Stimulated activated CD8-positive, alpha-beta memory T cell treated with anti-CD3 and anti-CD28 coated beads, Interleukin-15, amount 100 ng/mL, for 4 hours (primary cell): ENCODE measurements around the gene STPG4.

ENCODE experiments used
- DNase-seq, 2 donors: peaks; one replicate each; pipeline ENCODE4 v3.0.0-alpha.2; 2020; ENCODE audit warnings: low read depth in 2 of 2

The STPG4 gene

GRCh38 chr2:47088371-47089082 is 66.6 kb downstream of the STPG4 start:
- no peak for DNase-seq

- no peak for DNase-seq
Measured at GRCh38 chr2:47087051-47087450, 68.1 kb downstream of the STPG4 start.

GRCh38 chr2:47086571-47086970 is 68.5 kb downstream of the STPG4 start:
- DNase-seq: no peak

GRCh38 chr2:47086054-47086471 is 69.0 kb downstream of the STPG4 start:
- DNase-seq: no peak

GRCh38 chr2:47083886-47084687 is 71.0 kb downstream of the STPG4 start:
- DNase-seq: no peak

- DNase-seq: no peak
Measured at GRCh38 chr2:47083485-47083884, 71.6 kb downstream of the STPG4 start.

GRCh38 chr2:47083005-47083404 is 72.1 kb downstream of the STPG4 start:
- no peak for DNase-seq

GRCh38 chr2:47080888-47081301 is 74.2 kb downstream of the STPG4 start:
- no peak for DNase-seq

GRCh38 chr2:47079515-47080412 is 75.3 kb downstream of the STPG4 start:
- DNase-seq: no peak

- DNase-seq: no peak
Measured at GRCh38 chr2:47078541-47079482, 76.3 kb downstream of the STPG4 start.

- DNase-seq: no peak
Measured at GRCh38 chr2:47077442-47078117, 77.5 kb downstream of the STPG4 start.

GRCh38 chr2:47076586-47077441 is 78.3 kb downstream of the STPG4 start:
- no peak for DNase-seq

GRCh38 chr2:47076126-47076506 is 79.0 kb downstream of the STPG4 start:
- no peak for DNase-seq

GRCh38 chr2:47075361-47076125 is 79.6 kb downstream of the STPG4 start:
- no peak for DNase-seq

GRCh38 chr2:47074691-47075090 is 80.4 kb downstream of the STPG4 start:
- no peak for DNase-seq

GRCh38 chr2:47073641-47074040 is 81.5 kb downstream of the STPG4 start:
- DNase-seq: no peak

GRCh38 chr2:47073217-47073616 is 81.9 kb downstream of the STPG4 start:
- no peak for DNase-seq

- DNase-seq: no peak
Measured at GRCh38 chr2:47072728-47073191, 82.3 kb downstream of the STPG4 start.
